Measurements from ENCODE around the gene KLHL20.

DNA sequence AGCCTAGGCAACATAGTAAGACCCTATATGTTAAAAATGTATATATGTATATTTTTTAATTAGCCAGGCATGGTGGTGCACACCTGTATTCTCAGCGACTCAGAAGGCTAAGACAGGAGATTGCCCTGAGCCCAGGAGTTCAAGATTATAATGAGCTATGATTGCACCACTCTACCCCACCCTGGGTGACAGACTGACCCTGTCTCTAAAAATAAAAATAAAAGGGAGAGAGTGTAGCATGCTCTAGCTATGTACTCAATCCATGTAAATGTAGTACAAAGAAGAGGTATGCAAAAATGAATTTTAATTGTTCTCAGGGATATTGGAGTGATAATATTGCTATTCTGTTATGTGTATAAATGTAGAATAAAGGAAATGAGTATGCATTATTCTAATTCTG lies 56.8 kb downstream of the KLHL20 start:
- TF ChIP-seq, protein P1, sequence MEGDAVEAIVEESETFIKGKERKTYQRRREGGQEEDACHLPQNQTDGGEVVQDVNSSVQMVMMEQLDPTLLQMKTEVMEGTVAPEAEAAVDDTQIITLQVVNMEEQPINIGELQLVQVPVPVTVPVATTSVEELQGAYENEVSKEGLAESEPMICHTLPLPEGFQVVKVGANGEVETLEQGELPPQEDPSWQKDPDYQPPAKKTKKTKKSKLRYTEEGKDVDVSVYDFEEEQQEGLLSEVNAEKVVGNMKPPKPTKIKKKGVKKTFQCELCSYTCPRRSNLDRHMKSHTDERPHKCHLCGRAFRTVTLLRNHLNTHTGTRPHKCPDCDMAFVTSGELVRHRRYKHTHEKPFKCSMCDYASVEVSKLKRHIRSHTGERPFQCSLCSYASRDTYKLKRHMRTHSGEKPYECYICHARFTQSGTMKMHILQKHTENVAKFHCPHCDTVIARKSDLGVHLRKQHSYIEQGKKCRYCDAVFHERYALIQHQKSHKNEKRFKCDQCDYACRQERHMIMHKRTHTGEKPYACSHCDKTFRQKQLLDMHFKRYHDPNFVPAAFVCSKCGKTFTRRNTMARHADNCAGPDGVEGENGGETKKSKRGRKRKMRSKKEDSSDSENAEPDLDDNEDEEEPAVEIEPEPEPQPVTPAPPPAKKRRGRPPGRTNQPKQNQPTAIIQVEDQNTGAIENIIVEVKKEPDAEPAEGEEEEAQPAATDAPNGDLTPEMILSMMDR (IDR thresholded peaks at IDR 0.05; ENCODE audit: low read depth, low read length, poor library complexity, severe bottlenecking): no peak
- TF ChIP-seq EZH2phosphoT487 (IDR thresholded peaks at IDR 0.05; ENCODE audit: borderline replicate concordance, low read length): no peak
